ENCODE measurements around the gene ADH1C.
"Not testable (repeated sequence)": the region's sequence is repeated elsewhere in the genome, so short reads cannot be mapped to it uniquely, and the experiment has no call there.

ADH1C gene

GRCh38 chr4:99352602-99353537 is at the start of gene ADH1C:
ADH1C (minus strand) TSS chr4:99352746; CDS start chr4:99352675, 71 bp downstream.
- no peak for DNase-seq

DNA sequence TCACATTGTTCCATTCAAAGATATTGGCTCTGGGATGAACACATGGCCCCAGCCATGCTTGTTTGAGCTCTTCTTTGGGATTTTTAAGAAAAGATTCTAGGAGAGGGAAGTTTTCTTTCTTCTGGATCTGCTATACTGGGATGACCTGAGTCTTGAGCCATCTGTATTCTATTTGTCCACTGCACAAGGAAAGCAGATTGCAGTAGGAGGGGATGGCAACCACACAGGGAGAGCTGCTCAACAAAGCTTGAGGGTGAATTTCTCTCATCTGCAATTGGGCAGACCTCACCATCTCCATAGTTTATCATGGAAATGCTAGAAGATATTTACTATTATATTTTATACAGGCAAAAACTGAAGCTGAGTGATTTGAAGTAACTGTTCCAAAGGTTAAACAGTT is 48.3 kb upstream of the ADH1C start:
- DNase-seq: no peak

- DNase-seq: no peak
Observed at GRCh38 chr4:99399017-99399416, 46.5 kb upstream of the ADH1C start.

DNA sequence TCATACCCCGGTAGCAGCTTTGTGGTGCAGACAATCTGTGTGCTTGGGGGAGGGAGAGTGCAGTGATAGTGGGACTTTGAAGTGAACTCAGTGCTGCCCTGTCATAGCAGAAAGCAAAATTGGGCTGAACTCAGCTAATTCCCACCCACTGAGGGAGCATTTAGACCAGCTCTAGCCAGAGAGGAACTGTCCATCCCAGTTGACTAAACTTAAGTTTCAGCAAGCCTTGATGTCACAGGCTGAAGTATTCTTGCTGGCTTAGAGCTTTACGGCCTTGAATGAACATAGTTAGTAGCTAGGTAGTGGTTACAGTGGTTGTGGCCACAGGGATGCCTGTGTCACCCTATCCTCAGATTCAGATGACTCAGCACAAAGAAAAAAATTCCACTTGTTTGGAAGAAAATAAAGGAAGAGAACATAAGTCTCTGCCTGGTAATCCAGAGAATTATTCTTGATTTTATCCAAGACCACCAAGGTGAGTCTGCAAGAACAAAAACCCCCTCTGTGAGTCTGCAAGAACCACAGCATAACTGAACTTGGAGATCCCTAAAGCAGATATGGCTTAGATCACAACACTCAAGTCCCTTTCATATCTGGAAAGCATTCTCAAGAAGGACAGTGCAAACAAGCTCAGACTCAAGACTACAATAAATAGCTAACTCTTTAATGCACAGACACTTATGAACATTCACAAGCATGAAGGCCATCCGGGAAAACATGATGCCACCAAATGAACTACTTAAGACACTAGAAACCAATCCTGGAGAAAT is 43.2 kb upstream of the ADH1C start:
- DNase-seq: no peak

DNA sequence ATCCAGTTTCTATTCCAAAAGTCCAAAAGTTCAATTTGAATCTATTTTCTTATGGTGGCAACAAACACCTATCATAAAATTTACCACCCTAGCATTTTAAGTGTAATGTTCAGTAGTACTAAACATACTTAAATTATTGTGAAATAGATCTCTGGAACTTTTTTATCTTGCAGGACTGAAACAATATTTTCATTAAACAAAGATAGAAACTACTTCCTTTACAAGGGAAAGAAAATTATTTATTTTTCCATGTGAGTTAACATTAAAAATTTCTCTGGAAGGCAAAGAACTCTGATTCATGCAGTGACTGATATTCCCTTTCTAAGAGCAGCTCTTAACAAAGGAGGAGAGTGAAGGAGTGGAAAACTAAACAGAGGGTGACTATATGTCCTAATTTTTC is 42.4 kb upstream of the ADH1C start:
- DNase-seq: no peak

- no peak for DNase-seq
Observed at GRCh38 chr4:99390055-99390454, 37.5 kb upstream of the ADH1C start.

DNA sequence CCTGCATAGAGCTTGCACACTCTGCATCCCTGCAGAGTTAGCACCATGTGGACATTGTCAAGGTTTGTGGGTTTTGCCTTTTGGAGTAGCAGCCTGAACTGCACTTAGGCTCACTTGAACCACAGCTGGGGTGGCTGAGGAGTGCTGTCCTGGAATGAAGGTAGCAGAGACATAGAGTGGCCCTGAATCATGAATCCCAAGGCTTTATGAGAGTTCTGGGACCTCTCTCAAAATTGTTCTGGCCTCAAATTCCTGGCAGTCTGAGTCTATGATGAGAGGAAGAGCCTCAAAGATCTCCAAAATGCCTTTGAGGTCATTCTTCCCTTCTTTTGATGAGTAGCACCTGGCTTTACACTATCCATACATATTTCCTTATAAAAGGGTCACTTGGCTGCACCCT is 37.1 kb upstream of the ADH1C start:
- no peak for DNase-seq

DNA sequence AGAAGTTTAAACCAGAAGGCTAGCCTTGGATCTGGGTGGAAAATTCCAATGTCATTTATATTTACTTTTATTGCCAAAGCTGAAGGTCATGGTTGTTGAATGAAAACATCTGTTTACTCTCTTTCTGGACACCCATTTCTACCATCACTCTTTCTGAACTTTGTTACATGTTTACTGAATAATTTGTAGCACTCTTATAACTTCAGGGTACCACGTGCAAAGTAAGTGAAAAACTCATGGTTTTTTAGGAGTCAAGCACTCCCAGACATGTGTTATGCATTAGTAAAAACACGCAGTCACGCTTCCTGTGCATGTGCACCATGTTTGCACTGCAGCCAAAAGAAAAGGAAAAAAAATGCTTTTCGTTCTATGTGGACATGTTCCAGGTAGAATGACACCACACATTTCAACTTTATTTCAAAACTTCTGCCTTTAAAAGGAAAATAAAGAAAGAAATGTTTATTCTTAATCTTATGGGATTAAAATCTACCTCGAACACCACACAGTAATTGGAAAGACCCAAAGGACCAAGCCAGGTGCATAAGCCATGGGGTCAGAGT is 31.4 kb upstream of the ADH1C start:
- DNase-seq: no peak

GRCh38 chr4:99383399-99383798 is 30.9 kb upstream of the ADH1C start:
- no peak for DNase-seq

- no peak for DNase-seq
Observed at GRCh38 chr4:99382745-99383360, 30.3 kb upstream of the ADH1C start.

DNA sequence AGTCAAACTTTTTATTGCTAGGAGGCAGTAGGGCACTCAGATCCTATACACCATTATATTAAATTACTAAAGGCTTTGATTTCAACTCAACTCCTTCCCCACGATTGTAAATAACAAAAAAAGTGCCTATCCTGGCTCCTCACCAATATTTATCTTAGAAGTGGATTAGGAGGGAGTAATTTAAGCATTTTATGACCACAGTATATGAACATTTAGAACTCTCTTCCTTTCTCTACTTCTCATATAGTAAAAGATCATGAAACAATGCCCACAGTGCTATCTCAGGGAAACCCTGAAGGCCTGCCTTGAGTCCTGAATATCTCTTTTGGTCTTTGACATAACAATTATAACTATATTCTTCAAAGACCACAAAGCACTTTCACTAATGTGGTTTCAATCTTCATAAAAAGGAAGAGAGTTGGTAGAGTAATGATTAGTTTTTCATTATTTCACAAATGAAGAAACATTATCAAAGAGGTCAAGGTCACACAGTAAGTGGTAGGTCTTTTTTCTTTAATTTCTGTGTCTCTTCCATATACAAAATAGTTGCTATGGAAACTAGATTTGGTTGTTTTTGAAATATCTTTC is 29.1 kb upstream of the ADH1C start:
- no peak for DNase-seq

DNA sequence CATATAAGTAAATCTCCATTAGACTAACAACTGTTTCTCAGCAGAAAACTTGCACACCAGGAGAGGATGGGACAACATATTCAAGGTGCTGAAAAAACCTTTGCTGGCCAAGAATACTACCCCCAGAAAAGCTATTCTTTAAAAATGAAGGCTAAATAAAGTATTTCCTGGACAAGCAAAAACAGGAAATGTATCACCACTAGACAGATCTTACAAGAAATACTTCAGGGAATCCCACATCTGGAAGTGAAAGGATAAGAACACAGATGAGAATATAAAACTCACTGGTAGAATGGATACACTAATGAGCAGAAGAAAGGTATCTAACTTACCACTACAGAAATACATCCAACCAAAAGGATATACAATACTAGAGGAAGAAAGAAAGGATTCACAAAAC is 27.0 kb upstream of the ADH1C start:
- DNase-seq: no peak

GRCh38 chr4:99378876-99379275 is 26.3 kb upstream of the ADH1C start:
- no peak for DNase-seq

GRCh38 chr4:99377341-99377740 is 24.8 kb upstream of the ADH1C start:
- not testable (repeated sequence) for DNase-seq

GRCh38 chr4:99372464-99372863 is 19.9 kb upstream of the ADH1C start:
- not testable (repeated sequence) for DNase-seq

- not testable (repeated sequence) for DNase-seq
Observed at GRCh38 chr4:99367817-99368216, 15.3 kb upstream of the ADH1C start.

GRCh38 chr4:99366491-99366890 is 13.9 kb upstream of the ADH1C start:
- DNase-seq: no peak

- DNase-seq: no peak
Observed at GRCh38 chr4:99362768-99363167, 10.2 kb upstream of the ADH1C start.

- DNase-seq: no peak
Observed at GRCh38 chr4:99361899-99362275, 9.3 kb upstream of the ADH1C start.

DNA sequence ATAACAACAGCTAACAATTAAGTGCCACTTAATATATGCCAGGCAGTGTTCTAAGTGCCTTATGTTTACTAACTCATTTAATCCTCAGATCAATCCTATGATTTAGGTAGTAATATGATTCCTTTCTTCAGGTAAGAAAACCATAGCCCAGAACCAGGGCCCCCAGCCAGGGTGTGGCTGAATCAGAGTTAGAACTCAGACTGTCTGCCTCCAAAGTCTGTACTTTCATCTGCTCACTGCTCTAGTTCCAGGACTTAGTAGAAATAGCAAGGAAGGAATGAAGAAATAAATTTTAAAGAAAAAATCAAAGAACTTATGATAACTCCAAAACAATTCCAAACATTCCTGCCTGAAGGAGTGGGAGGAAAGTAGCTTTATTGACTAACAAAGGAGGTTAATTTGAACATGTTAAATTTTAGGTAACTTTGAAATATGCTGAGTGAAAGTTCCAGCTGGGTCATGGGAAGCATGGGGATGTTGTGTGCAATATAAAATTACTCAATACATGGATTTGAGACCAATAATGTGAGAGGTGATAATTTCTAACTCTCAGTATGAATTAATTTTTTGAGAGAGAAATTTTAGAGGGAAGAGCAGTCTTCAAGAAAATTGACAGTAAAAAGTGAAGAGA is 8.8 kb upstream of the ADH1C start:
- DNase-seq: no peak

GRCh38 chr4:99359480-99360204 is 7.1 kb upstream of the ADH1C start:
- DNase-seq: no peak

DNA sequence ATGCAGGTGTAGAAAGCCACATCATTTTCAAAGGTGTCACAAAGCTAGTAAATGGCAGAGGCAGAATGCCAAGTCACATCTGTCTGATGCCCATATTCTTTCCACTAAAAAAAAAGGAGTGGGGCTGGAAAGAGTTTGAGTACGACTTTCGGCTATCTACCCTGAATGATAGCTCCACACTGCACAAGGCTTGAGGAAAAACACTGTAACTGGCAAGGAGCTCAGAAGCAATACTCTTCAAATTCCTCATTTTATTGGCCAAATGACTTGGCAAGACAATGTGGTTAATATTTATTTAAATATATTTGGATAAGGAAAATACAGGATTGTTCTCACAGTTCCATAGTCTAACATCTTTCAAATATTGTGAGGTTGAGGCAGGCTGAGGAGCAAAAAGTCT is 5.4 kb upstream of the ADH1C start:
- no peak for DNase-seq

All from activated gamma-delta T cell treated with Interleukin-2 at 50 U/mL for 16 hours (primary cell).